HepG2 (cell line): ENCODE results near the gene NOL4L. TPM values are rescaled to one million over a fixed set of nuclear protein-coding genes. Genes with fewer than 3 reads are reported as not detected.

ENCODE experiments used
- DNMT1 ChIP-seq: sonication (generic); formaldehyde crosslinking; IDR thresholded peaks from 2 replicates; pipeline ENCODE4 v1.5.1; 2020; ENCODE audit warnings: mild to moderate bottlenecking, missing genetic modification reagents
- HDAC2 ChIP-seq: sonication (generic); formaldehyde crosslinking; IDR thresholded peaks from 2 replicates; pipeline ENCODE4 v1.4.0; 2020; ENCODE audit warnings: missing genetic modification reagents
- KDM3A ChIP-seq: IDR thresholded peaks from 2 replicates; pipeline ENCODE4 v1.6.1; 2018; ENCODE audit warnings: low read depth, missing compliant biosample characterization
- MXD3 ChIP-seq: IDR thresholded peaks from 2 replicates; pipeline ENCODE4 v1.6.1; 2016; ENCODE audit warnings: mild to moderate bottlenecking, missing biosample characterization, missing genetic modification reagents
- NAIF1 ChIP-seq: sonication (generic); formaldehyde crosslinking; IDR thresholded peaks from 2 replicates; pipeline ENCODE4 v1.5.0; 2020; ENCODE audit warnings: mild to moderate bottlenecking, missing genetic modification reagents, borderline replicate concordance
- NR2C2 ChIP-seq: sonication (generic); formaldehyde crosslinking; IDR thresholded peaks from 2 replicates; pipeline ENCODE4 v1.4.0; 2020; ENCODE audit warnings: missing genetic modification reagents, mild to moderate bottlenecking, moderate library complexity, borderline replicate concordance
- PHF8 ChIP-seq: sonication (generic); formaldehyde crosslinking; IDR thresholded peaks from 2 replicates; pipeline ENCODE4 v1.5.0; 2020; ENCODE audit warnings: missing genetic modification reagents
- RAD21 ChIP-seq: fragments of 450-650 bp; formaldehyde crosslinking; IDR thresholded peaks from 2 replicates; pipeline ENCODE4 v1.5.0; 2020; ENCODE audit warnings: mild to moderate bottlenecking
- SAFB2 ChIP-seq: sonication (generic); formaldehyde crosslinking; IDR thresholded peaks from 2 replicates; pipeline ENCODE4 v1.5.1; 2020; ENCODE audit warnings: missing genetic modification reagents, low read depth, mild to moderate bottlenecking, borderline replicate concordance
- SPEN ChIP-seq: sonication (generic); formaldehyde crosslinking; IDR thresholded peaks from 2 replicates; pipeline ENCODE4 v1.5.1; 2020; ENCODE audit warnings: low read depth, mild to moderate bottlenecking, missing genetic modification reagents
- SRSF1 ChIP-seq: fragments of 200-400 bp; formaldehyde crosslinking; optimal IDR thresholded peaks from 2 replicates; pipeline ENCODE3; 2017; ENCODE audit warnings: mild to moderate bottlenecking, low read depth, low read length, moderate library complexity
- ZFP41 ChIP-seq: sonication (generic); formaldehyde crosslinking; IDR thresholded peaks from 2 replicates; pipeline ENCODE4 v1.4.0; 2020; ENCODE audit warnings: mild to moderate bottlenecking, missing genetic modification reagents, borderline replicate concordance
- ZMAT3 ChIP-seq: sonication (generic); formaldehyde crosslinking; conservative IDR thresholded peaks from 2 replicates; pipeline ENCODE4 v1.7.0; 2021; ENCODE audit warnings: missing genetic modification reagents
- ZNF263 ChIP-seq: sonication (generic); formaldehyde crosslinking; IDR thresholded peaks from 2 replicates; pipeline ENCODE4 v1.4.0; 2020; ENCODE audit warnings: missing genetic modification reagents
- ZNF274 ChIP-seq: sonication (generic); formaldehyde crosslinking; IDR thresholded peaks from 2 replicates; pipeline ENCODE4 v1.5.1; 2020; ENCODE audit warnings: mild to moderate bottlenecking, missing genetic modification reagents
- ZNF281 ChIP-seq: sonication (generic); formaldehyde crosslinking; IDR thresholded peaks from 2 replicates; pipeline ENCODE4 v1.4.0; 2020; ENCODE audit warnings: missing genetic modification reagents, borderline replicate concordance
- ZNF296 ChIP-seq: sonication (generic); formaldehyde crosslinking; conservative IDR thresholded peaks from 2 replicates; pipeline ENCODE4 v1.5.0; 2020; ENCODE audit warnings: mild to moderate bottlenecking, missing genetic modification reagents
- ZNF607 ChIP-seq: sonication (generic); formaldehyde crosslinking; IDR thresholded peaks from 2 replicates; pipeline ENCODE4 v1.5.1; 2020; ENCODE audit warnings: missing genetic modification reagents, mild to moderate bottlenecking, borderline replicate concordance
- polyA plus RNA-seq, 8 experiments: library from polyadenylated mRNA; depleted of rRNA in 3 of 8; stranded (reverse) in 7 of 8; unstranded in 1 of 8; fragments of >200 nt; fragmentation: Illumina TruSeq in 4 of 8; extraction: Trizol in 4 of 8; gene quantifications; 2 replicates each; pipeline versions ENCODE4 v1.2.1 to v1.2.3, GENCODE V29; 2011 to 2016; ENCODE audit warnings: low read depth in 4 of 8, missing spikeins in 1 of 8, mixed read lengths in 1 of 8; ENCODE audit not compliant: insufficient read depth in 1 of 8
- total RNA-seq, 5 experiments: library from RNA; depleted of rRNA; stranded (reverse); fragments of >200 nt; fragmentation: Illumina TruSeq; extraction: Trizol; gene quantifications; 2 replicates each; pipeline ENCODE4 v1.2.3, GENCODE V29; 2016; ENCODE audit warnings: low read depth in 1 of 5
- TF ChIP-seq, protein P1 (sequence below): sonication (generic); formaldehyde crosslinking; IDR thresholded peaks from 2 replicates; pipeline ENCODE4 v1.4.0; 2020; ENCODE audit warnings: mild to moderate bottlenecking, missing genetic modification reagents
- TF ChIP-seq, protein P2 (sequence below): sonication (generic); formaldehyde crosslinking; IDR thresholded peaks from 2 replicates; pipeline ENCODE4 v1.5.1; 2020; ENCODE audit warnings: mild to moderate bottlenecking, missing genetic modification reagents

NOL4L gene
- total and polyA plus RNA-seq, 2 of the 13 experiments (the other 11 are each of a cell fraction or from before 2014, with no cell fraction given), result 16.6 to 35.4 TPM

DNA sequence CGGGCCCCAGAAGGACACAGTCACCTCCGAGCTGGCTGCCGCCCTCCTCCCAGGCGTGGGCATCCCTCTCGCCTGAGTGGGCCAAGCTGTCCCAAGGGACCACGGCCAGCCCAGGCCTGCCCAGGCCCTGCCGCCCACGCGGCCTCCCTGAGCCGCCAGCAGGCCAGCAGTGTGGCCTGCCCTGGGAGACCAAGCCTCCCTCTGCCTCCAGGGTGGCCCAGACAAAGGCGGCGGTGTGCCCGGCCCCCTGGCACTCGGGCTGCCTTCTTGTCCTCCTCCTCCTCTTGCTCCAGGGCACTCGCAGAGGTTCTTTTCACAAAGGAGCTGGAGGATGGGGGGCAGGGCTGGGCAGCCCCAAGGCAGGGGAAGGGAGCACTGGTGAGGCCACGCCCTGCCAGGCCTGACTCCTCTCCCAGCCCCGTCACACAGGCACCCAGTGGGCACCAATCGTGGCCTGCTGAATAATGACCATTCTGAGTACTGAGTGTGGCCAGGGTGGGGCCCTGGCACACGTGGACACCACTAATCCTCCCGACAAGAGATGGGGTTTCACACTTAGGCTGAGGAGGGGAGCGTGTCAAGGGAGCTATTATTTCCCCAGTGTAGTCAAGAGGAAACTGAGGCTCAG lies 25.3 kb downstream of the NOL4L start (continued):
- TF ChIP-seq, protein P1, sequence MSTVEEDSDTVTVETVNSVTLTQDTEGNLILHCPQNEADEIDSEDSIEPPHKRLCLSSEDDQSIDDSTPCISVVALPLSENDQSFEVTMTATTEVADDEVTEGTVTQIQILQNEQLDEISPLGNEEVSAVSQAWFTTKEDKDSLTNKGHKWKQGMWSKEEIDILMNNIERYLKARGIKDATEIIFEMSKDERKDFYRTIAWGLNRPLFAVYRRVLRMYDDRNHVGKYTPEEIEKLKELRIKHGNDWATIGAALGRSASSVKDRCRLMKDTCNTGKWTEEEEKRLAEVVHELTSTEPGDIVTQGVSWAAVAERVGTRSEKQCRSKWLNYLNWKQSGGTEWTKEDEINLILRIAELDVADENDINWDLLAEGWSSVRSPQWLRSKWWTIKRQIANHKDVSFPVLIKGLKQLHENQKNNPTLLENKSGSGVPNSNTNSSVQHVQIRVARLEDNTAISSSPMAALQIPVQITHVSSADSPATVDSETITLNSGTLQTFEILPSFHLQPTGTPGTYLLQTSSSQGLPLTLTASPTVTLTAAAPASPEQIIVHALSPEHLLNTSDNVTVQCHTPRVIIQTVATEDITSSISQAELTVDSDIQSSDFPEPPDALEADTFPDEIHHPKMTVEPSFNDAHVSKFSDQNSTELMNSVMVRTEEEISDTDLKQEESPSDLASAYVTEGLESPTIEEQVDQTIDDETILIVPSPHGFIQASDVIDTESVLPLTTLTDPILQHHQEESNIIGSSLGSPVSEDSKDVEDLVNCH (CRISPR knock-in tag), result no peak
- TF ChIP-seq PHF8 (CRISPR knock-in tag) (peak; percentile 30; the same call in 1 of the 2 replicates), SAFB2 (CRISPR knock-in tag) (peak; percentile 43; the same call in 1 of the 2 replicates), ZNF274 (CRISPR knock-in tag) (0 out of 2 replicates have a peak, but pooled peaks have one; percentile 53), ZMAT3 (CRISPR knock-in tag) (0 out of 2 replicates have a peak, but pooled peaks have one; percentile 34), ZFP41 (CRISPR knock-in tag) (0 out of 2 replicates have a peak, but pooled peaks have one; percentile 6), SPEN (CRISPR knock-in tag) (0 out of 2 replicates have a peak, but pooled peaks have one; percentile 44), ZNF263 (CRISPR knock-in tag) (0 out of 2 replicates have a peak, but pooled peaks have one; percentile 13), KDM3A (0 out of 2 replicates have a peak, but pooled peaks have one; percentile 48), ZNF607 (peak; percentile 29; the same call in 1 of the 2 replicates), MXD3 (no peak), ZNF281 (CRISPR knock-in tag) (peak; percentile 23; the same call in 1 of the 2 replicates), RAD21 (CRISPR knock-in tag) (0 out of 2 replicates have a peak, but pooled peaks have one; percentile 12), SRSF1 (peak; percentile 70), NAIF1 (CRISPR knock-in tag) (no peak), HDAC2 (0 out of 2 replicates have a peak, but pooled peaks have one; percentile 7), NR2C2 (no peak), DNMT1 (CRISPR knock-in tag) (peak; percentile 70; the same call in 1 of the 2 replicates), ZNF296 (0 out of 2 replicates have a peak, but pooled peaks have one; percentile 66)
- TF ChIP-seq, protein P2, sequence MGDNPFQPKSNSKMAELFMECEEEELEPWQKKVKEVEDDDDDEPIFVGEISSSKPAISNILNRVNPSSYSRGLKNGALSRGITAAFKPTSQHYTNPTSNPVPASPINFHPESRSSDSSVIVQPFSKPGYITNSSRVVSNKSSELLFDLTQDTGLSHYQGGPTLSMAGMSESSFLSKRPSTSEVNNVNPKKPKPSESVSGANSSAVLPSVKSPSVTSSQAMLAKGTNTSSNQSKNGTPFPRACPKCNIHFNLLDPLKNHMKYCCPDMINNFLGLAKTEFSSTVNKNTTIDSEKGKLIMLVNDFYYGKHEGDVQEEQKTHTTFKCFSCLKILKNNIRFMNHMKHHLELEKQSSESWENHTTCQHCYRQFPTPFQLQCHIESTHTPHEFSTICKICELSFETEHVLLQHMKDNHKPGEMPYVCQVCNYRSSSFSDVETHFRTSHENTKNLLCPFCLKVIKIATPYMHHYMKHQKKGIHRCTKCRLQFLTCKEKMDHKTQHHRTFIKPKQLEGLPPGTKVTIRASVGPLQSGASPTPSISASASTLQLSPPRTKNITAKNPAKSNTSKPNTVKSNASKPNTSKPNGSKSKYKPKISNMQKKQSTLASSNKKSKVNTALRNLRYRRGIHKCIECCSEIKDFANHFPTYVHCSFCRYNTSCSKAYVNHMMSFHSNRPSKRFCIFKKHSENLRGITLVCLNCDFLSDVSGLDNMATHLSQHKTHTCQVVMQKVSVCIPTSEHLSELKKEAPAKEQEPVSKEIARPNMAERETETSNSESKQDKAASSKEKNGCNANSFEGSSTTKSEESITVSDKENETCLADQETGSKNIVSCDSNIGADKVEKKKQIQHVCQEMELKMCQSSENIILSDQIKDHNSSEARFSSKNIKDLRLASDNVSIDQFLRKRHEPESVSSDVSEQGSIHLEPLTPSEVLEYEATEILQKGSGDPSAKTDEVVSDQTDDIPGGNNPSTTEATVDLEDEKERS, result no peak
